ENCODE results near the gene MKI67.

Gene MKI67

DNA sequence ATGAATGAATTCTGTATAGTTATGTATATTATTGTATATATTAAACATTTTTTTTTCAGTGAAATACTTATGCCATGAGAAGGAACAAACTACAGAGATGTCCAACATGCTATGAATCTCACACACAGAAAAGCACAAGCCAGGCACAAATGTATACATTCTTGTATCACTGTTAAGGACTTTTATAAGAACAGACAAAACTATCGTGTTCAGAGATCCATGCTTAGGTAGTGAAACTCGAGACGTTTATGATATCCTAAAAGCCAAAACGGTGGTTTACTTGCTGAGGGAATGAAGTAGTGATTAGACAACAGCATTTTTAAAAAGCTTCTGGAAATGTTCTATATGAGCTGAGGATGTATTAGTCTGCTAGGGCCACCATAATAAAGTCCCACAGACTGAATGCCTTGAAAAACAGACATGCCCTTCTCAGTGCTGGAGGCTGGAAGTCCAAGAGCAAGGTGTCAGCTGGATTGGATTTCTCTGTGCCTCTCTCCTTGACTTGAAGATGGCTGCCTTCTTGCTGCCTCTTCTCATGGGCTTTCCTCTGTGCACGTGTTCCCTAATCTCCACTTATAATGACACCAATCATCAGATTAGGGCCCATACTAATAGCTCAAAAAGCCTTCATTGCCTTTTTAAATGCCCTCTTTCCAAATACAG lies 4.3 kb downstream of the MKI67 start:
- Histone ChIP-seq H3F3A (ENCODE audit: insufficient read depth, low read length) (peaks cover 9% of the 10 kb centered on the region; the same call in 1 of the 2 replicates), H3K4me3 (ENCODE audit: low read length) (no peak overlapping the region), H3K27ac (ENCODE audit: low read length) (no peak overlapping the region), H3K4me1 (ENCODE audit: low read length) (peaks cover 7% of the 10 kb centered on the region), H3K9ac (ENCODE audit: low read length) (no peak overlapping the region), H3K9me2 (replicated peaks; ENCODE audit: insufficient read depth, low read length) (no peaks in the 10 kb centered on the region), H3K79me2 (ENCODE audit: low read length) (peaks cover 91% of the 10 kb centered on the region), H3K36me3 (replicated peaks; ENCODE audit: insufficient read depth, low read length) (peaks cover 37% of the 10 kb centered on the region), H3K27me3 (replicated peaks; ENCODE audit: insufficient read depth, low read length) (no peaks in the 10 kb centered on the region), H2AFZ (ENCODE audit: low read length) (no peak overlapping the region), H4K20me1 (ENCODE audit: insufficient read depth, low read length) (peaks cover 7% of the 10 kb centered on the region; the same call in 1 of the 2 replicates), H3K9me3 (replicated peaks; ENCODE audit: insufficient read depth, low read length) (no peaks in the 10 kb centered on the region), H3K4me2 (ENCODE audit: low read depth, low read length) (peak overlapping the region; percentile 83; the same call in 1 of the 2 replicates)
- DNase-seq = no peak
- TF ChIP-seq EZH2 (optimal IDR thresholded peaks at IDR 0.05; ENCODE audit: low read depth, low read length) = no peak

- TF ChIP-seq, protein P1, sequence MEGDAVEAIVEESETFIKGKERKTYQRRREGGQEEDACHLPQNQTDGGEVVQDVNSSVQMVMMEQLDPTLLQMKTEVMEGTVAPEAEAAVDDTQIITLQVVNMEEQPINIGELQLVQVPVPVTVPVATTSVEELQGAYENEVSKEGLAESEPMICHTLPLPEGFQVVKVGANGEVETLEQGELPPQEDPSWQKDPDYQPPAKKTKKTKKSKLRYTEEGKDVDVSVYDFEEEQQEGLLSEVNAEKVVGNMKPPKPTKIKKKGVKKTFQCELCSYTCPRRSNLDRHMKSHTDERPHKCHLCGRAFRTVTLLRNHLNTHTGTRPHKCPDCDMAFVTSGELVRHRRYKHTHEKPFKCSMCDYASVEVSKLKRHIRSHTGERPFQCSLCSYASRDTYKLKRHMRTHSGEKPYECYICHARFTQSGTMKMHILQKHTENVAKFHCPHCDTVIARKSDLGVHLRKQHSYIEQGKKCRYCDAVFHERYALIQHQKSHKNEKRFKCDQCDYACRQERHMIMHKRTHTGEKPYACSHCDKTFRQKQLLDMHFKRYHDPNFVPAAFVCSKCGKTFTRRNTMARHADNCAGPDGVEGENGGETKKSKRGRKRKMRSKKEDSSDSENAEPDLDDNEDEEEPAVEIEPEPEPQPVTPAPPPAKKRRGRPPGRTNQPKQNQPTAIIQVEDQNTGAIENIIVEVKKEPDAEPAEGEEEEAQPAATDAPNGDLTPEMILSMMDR (IDR thresholded peaks at IDR 0.05; ENCODE audit: low read length) = peak; percentile 23
- no peak for TF ChIP-seq EZH2 (optimal IDR thresholded peaks at IDR 0.05; ENCODE audit: low read depth, low read length)
- Histone ChIP-seq H3K79me2 (ENCODE audit: low read length) (peaks cover 97% of the 10 kb centered on the region), H3F3A (ENCODE audit: insufficient read depth, low read length) (0 out of 2 replicates have a peak, but pooled peaks cover 3% of the 10 kb centered on the region), H2AFZ (ENCODE audit: low read length) (no peak overlapping the region), H3K4me2 (ENCODE audit: low read depth, low read length) (no peak overlapping the region), H3K4me3 (ENCODE audit: low read length) (no peak overlapping the region), H3K36me3 (replicated peaks; ENCODE audit: insufficient read depth, low read length) (peaks cover 63% of the 10 kb centered on the region), H3K4me1 (ENCODE audit: low read length) (no peaks in the 10 kb centered on the region), H3K27ac (ENCODE audit: low read length) (no peak overlapping the region), H3K9me3 (replicated peaks; ENCODE audit: insufficient read depth, low read length) (no peaks in the 10 kb centered on the region), H3K9ac (ENCODE audit: low read length) (no peak overlapping the region), H4K20me1 (ENCODE audit: insufficient read depth, low read length) (peaks cover 5% of the 10 kb centered on the region; the same call in 1 of the 2 replicates), H3K9me2 (replicated peaks; ENCODE audit: insufficient read depth, low read length) (no peaks in the 10 kb centered on the region), H3K27me3 (replicated peaks; ENCODE audit: insufficient read depth, low read length) (no peaks in the 10 kb centered on the region)
- DNase-seq = no peak
Observed at GRCh38 chr10:128116851-128117615, 9.2 kb downstream of the MKI67 start.

- Histone ChIP-seq H3F3A (ENCODE audit: insufficient read depth, low read length) (0 out of 2 replicates have a peak, but pooled peaks cover 3% of the 10 kb centered on the region), H3K36me3 (replicated peaks; ENCODE audit: insufficient read depth, low read length) (peaks cover 70% of the 10 kb centered on the region), H4K20me1 (ENCODE audit: insufficient read depth, low read length) (peaks cover 5% of the 10 kb centered on the region; the same call in 1 of the 2 replicates), H3K9ac (ENCODE audit: low read length) (no peak overlapping the region), H2AFZ (ENCODE audit: low read length) (no peak overlapping the region), H3K4me2 (ENCODE audit: low read depth, low read length) (no peak overlapping the region), H3K9me3 (replicated peaks; ENCODE audit: insufficient read depth, low read length) (no peaks in the 10 kb centered on the region), H3K27ac (ENCODE audit: low read length) (no peak overlapping the region), H3K9me2 (replicated peaks; ENCODE audit: insufficient read depth, low read length) (no peaks in the 10 kb centered on the region), H3K4me3 (ENCODE audit: low read length) (no peak overlapping the region), H3K79me2 (ENCODE audit: low read length) (peaks cover 99% of the 10 kb centered on the region), H3K27me3 (replicated peaks; ENCODE audit: insufficient read depth, low read length) (no peaks in the 10 kb centered on the region), H3K4me1 (ENCODE audit: low read length) (no peaks in the 10 kb centered on the region)
- TF ChIP-seq EZH2phosphoT487 (IDR thresholded peaks at IDR 0.05; ENCODE audit: low read length) (no peak), EZH2 (optimal IDR thresholded peaks at IDR 0.05; ENCODE audit: low read depth, low read length) (no peak)
- TF ChIP-seq, protein P1 (IDR thresholded peaks at IDR 0.05; ENCODE audit: low read length) = no peak
- DNase-seq = no peak
Observed at GRCh38 chr10:128116187-128116586, 10.0 kb downstream of the MKI67 start.
